T47D (cell line): ENCODE measurements around the gene TADA1.

Experiments
- DNase-seq, 2 experiments: peaks; one replicate each; pipeline versions ENCODE4 v3.0.0 to v3.0.0-alpha.2; 2011 to 2012; ENCODE audit warnings: low read depth in 1 of 2, low spot score in 1 of 2
- JUND ChIP-seq: IDR thresholded peaks from 2 replicates; pipeline ENCODE4 v1.6.1; 2012; ENCODE audit warnings: low read depth
- in situ Hi-C: cut with HindIII; loops from 2 replicates; pipeline ENCODE4 v1.10.0; 2016; ENCODE audit warnings: low sequenced_read_pairs, low pct_unique_long_range_greater_than_20kb

The TADA1 gene

DNA sequence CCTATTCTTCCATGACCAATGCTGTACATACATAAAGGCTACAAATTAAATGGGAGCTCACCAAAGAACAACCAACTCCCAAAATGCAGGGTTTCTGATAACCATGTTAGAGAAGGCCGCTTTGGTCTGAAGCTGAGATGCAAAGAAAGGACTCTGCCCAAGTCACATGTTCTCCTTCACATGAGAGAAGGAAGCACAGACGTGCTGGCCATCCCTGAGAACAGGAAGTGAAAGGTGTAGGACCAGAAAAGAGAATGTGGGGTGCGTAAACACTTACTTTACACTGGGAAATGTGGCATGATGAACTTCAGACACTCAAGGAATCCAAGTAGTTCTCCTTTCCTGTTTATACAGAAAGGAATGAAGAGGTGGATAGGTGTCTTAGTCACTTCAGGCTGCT is 31.7 kb upstream of the TADA1 start:
- no peak for DNase-seq
- in situ Hi-C loops, result no loop called here
- no peak for TF ChIP-seq JUND

- no peak for DNase-seq
Measured at GRCh38 chr1:166907051-166907450, 31.0 kb upstream of the TADA1 start.

GRCh38 chr1:166906647-166907046 is 30.6 kb upstream of the TADA1 start:
- in situ Hi-C loops, result no loop called here
- no peak for DNase-seq
- TF ChIP-seq JUND, result no peak

More at GRCh38 chr1:166907051-166907450, 31.0 kb upstream of the TADA1 start:
- TF ChIP-seq JUND, result no peak
- in situ Hi-C loops, result no loop called here

- no peak for TF ChIP-seq JUND
- DNase-seq, result peak in 1 of 2 experiments; percentile 10
- in situ Hi-C loops, result no loop called here
Measured at GRCh38 chr1:166905900-166906299, 29.8 kb upstream of the TADA1 start.

- TF ChIP-seq JUND, result no peak
- DNase-seq, result no peak
- in situ Hi-C loops, result no loop called here
Measured at GRCh38 chr1:166905136-166905535, 29.1 kb upstream of the TADA1 start.

- peak in 1 of 2 experiments; percentile 39 for DNase-seq
- no peak for TF ChIP-seq JUND
- in situ Hi-C loops, result no loop called here
Measured at GRCh38 chr1:166903232-166903631, 27.2 kb upstream of the TADA1 start.

- in situ Hi-C loops, result no loop called here
- DNase-seq, result peak in 1 of 2 experiments; percentile 33
- no peak for TF ChIP-seq JUND
Measured at GRCh38 chr1:166902279-166902678, 26.2 kb upstream of the TADA1 start.

DNA sequence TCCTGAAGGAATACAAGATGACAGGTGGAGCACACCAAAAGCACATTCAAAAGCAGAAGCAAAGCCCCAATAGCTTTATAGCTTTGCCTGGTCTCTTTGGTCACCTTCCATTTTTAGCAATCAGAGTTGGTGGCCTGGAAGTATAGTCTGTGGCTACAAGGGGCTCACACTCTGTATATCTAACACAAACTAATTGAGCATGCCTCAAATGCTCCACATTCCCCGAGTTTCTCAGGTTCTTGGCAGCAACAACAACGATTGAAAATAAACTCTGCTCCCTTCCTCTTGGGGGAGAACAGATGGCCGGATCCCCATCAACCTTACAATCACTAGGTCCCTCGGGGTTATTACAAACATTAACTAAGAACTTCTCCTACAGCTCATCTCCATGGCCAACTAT is 24.9 kb upstream of the TADA1 start:
- TF ChIP-seq JUND, result no peak
- in situ Hi-C loops, result no loop called here
- DNase-seq, result no peak

DNA sequence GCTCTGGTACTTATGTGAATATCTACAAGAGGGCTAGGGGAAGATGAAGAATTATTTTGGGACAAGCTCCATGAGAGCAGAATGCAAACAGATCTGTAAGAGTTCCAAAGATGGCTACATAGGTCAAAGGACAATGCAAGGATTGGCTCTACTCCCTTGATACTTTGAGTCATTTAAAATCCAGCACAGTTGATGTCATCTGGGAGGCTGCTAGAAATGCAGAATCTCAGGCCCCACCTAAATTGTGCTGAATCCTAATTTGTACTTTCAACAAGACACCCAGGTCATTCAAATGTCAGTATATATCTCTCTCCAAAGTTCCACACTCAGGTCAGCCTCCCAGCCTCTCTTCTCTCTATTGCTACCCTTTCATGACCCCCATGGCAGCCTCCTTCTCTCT is 23.7 kb upstream of the TADA1 start:
- no peak for TF ChIP-seq JUND
- in situ Hi-C loops, result no loop called here
- DNase-seq, result no peak

DNA sequence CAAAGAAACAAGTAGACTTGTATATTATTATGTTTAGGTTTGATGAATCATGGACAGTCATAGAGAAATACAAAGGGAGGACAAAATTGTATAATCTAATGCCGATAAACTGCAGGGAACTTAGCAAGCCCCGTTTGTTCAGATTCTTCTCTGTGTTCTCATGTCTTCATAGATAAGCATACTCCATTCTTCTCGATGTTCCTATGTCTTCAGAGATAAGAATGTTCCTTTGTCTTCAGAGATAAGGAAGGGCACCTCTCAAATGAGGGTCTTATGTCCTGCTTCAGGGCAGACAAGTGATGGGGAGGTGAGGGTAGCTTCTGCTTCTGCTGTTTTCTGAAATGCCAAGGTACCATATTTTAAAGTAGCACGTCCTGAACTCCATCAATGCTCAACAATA is 19.7 kb upstream of the TADA1 start:
- TF ChIP-seq JUND, result no peak
- DNase-seq, result no peak
- in situ Hi-C loops, result no loop called here

- in situ Hi-C loops, result no loop called here
- no peak for TF ChIP-seq JUND
- DNase-seq, result no peak
Measured at GRCh38 chr1:166889776-166890175, 13.7 kb upstream of the TADA1 start.

GRCh38 chr1:166888373-166889111 is 12.5 kb upstream of the TADA1 start:
- in situ Hi-C loops, result no loop called here
- no peak for TF ChIP-seq JUND
- no peak for DNase-seq

DNA sequence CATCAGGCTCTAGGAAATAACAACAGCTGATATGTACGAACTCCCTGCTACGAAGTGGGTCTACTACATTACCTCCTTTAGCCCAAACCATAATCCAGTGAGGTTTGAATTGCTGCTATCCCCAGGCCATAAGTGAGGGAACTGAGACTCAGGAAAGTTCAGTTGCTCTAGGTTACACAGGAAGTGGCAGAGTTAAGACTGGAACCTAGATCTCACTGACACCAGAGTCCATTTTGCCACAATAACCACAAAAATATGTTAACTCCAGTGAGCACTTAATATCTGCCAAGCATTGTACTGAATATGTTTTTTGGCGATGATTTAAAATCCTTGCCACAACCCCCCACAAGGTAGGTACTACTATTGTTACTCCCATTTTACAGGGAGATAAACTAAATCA is 8.9 kb upstream of the TADA1 start:
- no peak for TF ChIP-seq JUND
- DNase-seq, result no peak
- in situ Hi-C loops, result no loop called here
